ENCODE measurements around the gene ADGRG4.

GRCh38 chrX:136390921-136391320 lies 90.2 kb downstream of the ADGRG4 start:
- TF ChIP-seq, protein P1, sequence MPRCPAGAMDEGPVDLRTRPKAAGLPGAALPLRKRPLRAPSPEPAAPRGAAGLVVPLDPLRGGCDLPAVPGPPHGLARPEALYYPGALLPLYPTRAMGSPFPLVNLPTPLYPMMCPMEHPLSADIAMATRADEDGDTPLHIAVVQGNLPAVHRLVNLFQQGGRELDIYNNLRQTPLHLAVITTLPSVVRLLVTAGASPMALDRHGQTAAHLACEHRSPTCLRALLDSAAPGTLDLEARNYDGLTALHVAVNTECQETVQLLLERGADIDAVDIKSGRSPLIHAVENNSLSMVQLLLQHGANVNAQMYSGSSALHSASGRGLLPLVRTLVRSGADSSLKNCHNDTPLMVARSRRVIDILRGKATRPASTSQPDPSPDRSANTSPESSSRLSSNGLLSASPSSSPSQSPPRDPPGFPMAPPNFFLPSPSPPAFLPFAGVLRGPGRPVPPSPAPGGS (IDR thresholded peaks at IDR 0.05) = no peak
- TF ChIP-seq PHF8 (IDR thresholded peaks at IDR 0.05; ENCODE audit: borderline replicate concordance, low read depth) = no peak
- TF ChIP-seq HDAC2 (IDR thresholded peaks at IDR 0.05) = no peak
- no peak for TF ChIP-seq CTCF (IDR thresholded peaks at IDR 0.05)
- TF ChIP-seq POLR2A (IDR thresholded peaks at IDR 0.05; ENCODE audit: low read length) = no peak
- TF ChIP-seq RCOR1 (IDR thresholded peaks at IDR 0.05; ENCODE audit: low read depth, low read length) = no peak
- no peak for TF ChIP-seq TP53 (CRISPR knock-in tag; IDR thresholded peaks at IDR 0.05)
- no peak for TF ChIP-seq ZFP36 (IDR thresholded peaks at IDR 0.05; ENCODE audit: borderline replicate concordance, partially characterized antibody)
- no peak for TF ChIP-seq SMC3 (IDR thresholded peaks at IDR 0.05)
- no peak for TF ChIP-seq EHF (CRISPR knock-in tag; IDR thresholded peaks at IDR 0.05)
- no peak for TF ChIP-seq KDM5A (IDR thresholded peaks at IDR 0.05)
- no peak for TF ChIP-seq SREBF2 (IDR thresholded peaks at IDR 0.05)
